Rectal smooth muscle tissue (tissue), 1 donor: Measurements from ENCODE around the gene ULBP1.
"Not testable (repeated sequence)": the region's sequence is repeated elsewhere in the genome, so short reads cannot be mapped to it uniquely, and the experiment has no call there.

ENCODE experiments used
- H3K27ac ChIP-seq: one replicate; pipeline ENCODE4 v1.7.0; 2013; ENCODE audit warnings: low read depth, low read length, inconsistent platforms
- H3K27me3 ChIP-seq: one replicate; pipeline ENCODE4 v1.7.0; 2013; ENCODE audit warnings: low read length; ENCODE audit not compliant: control insufficient read depth, insufficient read depth
- H3K36me3 ChIP-seq: one replicate; pipeline ENCODE4 v1.7.0; 2013; ENCODE audit warnings: low read length; ENCODE audit not compliant: control insufficient read depth, insufficient read depth
- H3K4me1 ChIP-seq: one replicate; pipeline ENCODE4 v1.7.0; 2013; ENCODE audit warnings: low read length; ENCODE audit not compliant: control insufficient read depth, insufficient read depth
- H3K4me3 ChIP-seq: one replicate; pipeline ENCODE4 v1.7.0; 2013; ENCODE audit warnings: low read length
- H3K9ac ChIP-seq: one replicate; pipeline ENCODE4 v1.7.0; 2013; ENCODE audit warnings: low read length

Gene ULBP1

DNA sequence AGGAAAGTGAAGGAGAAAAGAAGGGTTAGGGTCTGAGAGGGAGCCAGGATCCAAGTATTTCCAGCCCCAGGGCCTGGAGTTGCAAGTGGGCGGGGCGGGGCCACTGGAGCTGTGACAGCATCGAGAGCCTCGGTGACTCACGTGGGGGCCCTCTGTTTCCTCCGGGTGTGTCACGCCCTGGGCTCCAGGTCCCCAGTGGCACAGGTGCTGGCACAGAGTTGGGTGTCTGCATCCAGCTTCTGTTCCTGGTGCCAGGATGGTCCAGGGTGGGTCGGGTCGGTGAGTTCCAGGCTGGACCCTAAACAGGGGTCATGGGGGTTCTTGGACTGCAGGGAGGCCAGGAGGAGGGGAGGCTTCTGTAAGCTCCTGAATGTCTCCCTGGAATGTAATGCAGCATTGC is 44.8 kb downstream of the ULBP1 start:
- peaks cover 21% of the 10 kb centered on the region for H3K27me3 ChIP-seq
- no peak overlapping the region for H3K4me3 ChIP-seq
- no peak overlapping the region for H3K27ac ChIP-seq
- no peaks in the 10 kb centered on the region for H3K4me1 ChIP-seq
- no peaks in the 10 kb centered on the region for H3K36me3 ChIP-seq
- H3K9ac ChIP-seq: no peak overlapping the region

DNA sequence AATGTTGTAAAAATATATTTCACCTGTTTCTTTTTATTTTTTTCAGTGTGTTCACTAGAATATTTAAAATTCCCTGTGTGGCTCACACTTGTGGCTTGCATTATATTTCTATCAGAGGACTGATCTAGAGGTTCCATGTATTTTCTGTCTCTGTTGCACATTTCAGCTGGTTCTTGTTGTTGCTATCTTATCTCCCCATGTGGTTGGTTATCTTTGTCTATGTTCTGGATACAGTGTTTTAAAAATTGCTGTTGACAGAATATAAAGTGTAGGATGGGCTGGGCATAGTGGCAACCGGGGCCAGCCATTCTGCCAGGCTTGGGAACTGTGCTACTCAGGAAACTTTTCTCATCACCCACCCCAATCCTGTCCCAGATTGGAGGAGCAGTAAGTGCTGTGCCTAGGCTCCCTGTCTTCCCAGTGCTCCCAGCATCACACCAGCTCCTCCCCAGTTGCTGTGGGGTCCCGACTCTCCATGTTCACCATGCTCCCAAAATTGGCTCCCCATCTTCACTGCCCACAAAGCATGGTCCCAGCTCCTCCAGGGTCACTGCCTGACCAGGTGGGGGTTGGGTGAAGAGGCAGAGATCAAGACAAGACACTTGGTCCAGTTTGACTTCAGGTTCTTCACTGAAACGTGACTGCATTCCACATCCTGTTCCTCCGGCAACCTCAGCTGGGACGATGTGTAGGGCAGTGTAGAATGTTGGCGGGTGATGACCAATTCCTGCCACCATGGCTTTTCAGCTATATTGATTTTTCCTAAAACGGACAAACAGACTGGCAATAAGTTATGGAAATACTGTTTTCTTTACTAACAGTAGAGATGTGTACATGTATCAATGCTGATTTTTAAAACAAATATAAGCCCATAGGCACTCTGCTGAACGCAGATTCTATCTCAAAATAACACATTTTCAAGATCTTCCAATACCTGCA is 49.4 kb downstream of the ULBP1 start:
- H3K27me3 ChIP-seq: peaks cover 26% of the 10 kb centered on the region
- not testable (repeated sequence) for H3K4me1 ChIP-seq, H3K27ac ChIP-seq, H3K36me3 ChIP-seq, H3K9ac ChIP-seq, H3K4me3 ChIP-seq

DNA sequence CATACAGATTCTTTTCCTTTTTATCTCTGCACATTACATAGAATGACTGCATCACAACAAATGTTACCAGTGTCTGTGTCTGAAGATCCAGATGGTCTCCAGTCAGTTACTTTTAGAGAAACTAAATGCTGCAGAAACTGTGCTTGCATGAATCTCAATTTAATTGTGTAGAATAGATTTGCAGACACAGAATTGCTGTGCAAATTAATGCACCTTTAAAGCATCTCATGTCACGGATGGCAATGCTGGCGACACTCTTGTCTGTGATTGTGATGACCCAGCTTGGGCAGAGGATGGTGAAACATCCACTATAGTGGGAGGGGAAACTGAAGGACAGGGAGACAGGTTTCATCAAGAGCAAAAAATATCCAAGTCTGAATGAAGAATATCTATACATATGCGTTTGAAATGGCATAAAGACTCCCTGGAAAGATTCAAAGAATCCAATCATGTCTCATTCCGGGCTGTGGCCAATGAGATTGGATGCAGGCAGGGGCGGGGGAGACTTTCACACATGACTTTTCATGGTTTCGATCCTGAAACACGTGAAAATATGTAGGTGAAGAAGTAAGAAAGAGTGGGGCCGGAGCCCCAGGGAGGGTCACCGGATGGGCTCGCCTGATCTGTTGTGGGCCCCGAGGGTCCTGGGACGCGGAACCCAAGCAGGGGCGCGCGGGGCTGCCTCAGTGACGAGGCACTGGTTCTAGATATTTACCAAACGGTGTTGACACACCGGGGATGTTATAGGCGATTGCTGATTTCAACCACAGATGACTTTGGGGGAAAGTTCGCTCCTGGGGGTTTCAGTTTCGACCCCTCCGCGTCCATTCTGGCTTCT is 50.3 kb downstream of the ULBP1 start:
- H3K4me3 ChIP-seq: not testable (repeated sequence)
- peaks cover 30% of the 10 kb centered on the region for H3K27me3 ChIP-seq

DNA sequence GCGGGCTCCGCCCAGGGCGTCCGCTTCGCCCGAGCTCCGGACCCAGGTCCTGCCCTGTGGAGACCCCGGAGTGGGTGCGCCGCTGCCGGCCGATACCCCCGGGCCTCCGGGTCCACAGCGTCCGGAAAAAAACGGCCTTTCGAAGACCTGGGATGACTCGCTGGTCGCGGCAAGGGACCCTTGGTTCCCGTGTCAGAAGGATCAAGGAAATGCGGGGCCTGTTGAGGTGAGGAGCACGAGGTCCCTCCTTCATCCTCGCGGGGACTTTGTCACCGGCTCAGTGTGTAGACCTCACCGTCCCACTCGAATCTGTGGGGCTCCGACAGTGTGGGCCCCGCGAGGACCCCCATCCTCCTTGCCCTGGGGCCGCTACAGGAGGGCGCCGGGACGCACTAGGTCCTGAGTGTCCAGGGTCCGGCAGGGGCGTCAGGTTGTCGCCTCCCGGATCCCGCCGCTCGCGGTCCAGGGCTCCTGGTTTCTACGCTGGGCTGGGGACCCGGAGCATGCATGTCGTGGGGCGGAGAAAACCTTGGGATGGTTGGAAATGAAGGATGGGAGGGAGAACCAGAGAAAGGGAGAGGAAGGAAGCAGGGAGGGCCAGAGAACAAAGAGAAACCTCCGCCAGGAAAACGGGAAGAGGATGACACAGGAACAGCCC is 51.0 kb downstream of the ULBP1 start:
- not testable (repeated sequence) for H3K4me1 ChIP-seq, H3K9ac ChIP-seq, H3K27ac ChIP-seq, H3K4me3 ChIP-seq, H3K36me3 ChIP-seq
- peaks cover 32% of the 10 kb centered on the region for H3K27me3 ChIP-seq

More for the DNA sequence above, 50.3 kb downstream of the ULBP1 start:
- H3K4me1 ChIP-seq, H3K36me3 ChIP-seq, H3K27ac ChIP-seq, H3K9ac ChIP-seq: not testable (repeated sequence)

DNA sequence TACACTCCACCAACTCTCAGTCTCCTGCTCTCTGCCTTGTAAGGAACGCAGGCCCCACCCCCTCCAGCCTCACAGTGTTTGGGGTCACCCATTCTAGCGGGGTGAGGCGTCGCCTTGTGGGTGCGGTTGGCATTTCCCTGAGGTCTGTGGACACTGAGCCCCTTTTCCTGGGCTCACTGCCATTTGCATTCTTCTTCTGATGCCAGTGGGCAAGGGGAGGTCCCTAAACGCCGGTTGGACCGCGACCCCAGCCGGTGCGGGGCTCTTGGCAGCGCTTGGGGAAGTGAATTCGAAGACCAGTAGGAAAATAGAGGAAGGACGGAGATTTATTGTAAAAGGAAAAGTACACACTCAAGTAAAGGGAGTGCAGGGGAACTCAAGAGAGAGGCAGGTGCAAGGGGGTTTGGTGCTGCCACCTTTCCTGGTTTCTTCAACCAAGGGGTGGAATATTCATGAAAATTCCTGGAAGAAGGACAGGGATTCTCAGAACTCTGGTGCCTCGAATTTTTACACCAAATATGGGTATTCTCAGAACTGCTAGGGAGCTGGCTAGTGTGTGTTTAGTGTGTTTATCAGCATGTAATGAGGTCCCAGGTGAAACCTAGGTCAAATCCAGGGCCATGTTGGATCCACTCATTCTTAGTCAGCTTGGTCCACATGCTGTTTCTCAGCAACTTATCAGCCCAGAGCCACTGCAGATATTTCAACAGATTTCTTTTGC is 51.7 kb downstream of the ULBP1 start:
- H3K27ac ChIP-seq, H3K4me3 ChIP-seq, H3K9ac ChIP-seq, H3K36me3 ChIP-seq, H3K4me1 ChIP-seq: not testable (repeated sequence)
- H3K27me3 ChIP-seq: peaks cover 32% of the 10 kb centered on the region

DNA sequence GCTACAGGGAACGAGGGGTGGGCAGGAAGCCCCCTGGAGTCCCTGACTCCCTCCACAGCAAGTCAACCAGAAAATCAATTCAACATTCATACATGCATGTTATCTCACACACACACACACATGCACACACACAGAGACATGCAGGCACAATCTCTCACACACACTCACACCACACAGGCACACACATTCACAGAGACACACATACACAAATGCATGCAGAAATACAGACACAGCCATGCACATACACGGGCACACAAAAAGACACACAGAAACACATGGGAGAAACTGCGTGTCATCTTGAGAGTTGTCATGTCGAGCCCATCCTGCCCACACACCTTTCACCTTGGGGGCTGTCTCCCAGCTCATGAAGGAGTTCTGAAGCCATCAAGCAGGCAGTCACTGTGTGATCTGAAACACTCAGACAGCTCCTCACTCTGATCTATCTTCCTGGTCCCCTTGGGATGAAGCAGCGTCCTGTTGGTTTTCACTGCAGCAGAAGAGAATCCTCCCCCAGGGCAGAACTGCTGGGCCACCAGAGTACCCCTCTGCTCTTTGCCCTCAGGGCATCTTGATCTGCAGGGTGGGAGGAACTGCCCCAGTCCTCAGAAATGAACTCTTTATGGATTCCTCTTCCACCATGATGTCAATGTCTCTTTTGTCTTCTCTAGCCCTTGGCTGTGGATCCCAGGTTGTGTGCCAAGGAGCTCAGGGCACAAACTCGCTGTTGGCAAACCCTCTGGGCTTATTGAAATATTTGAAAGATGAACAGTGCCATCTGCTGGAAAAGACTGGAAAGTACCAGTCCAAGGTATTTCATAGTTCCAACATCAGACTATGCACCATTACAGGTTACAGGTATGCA is 52.8 kb downstream of the ULBP1 start:
- no peaks in the 10 kb centered on the region for H3K36me3 ChIP-seq
- no peak overlapping the region for H3K4me3 ChIP-seq
- H3K4me1 ChIP-seq: no peaks in the 10 kb centered on the region
- no peak overlapping the region for H3K27ac ChIP-seq
- H3K27me3 ChIP-seq: peaks cover 32% of the 10 kb centered on the region
- H3K9ac ChIP-seq: no peak overlapping the region

DNA sequence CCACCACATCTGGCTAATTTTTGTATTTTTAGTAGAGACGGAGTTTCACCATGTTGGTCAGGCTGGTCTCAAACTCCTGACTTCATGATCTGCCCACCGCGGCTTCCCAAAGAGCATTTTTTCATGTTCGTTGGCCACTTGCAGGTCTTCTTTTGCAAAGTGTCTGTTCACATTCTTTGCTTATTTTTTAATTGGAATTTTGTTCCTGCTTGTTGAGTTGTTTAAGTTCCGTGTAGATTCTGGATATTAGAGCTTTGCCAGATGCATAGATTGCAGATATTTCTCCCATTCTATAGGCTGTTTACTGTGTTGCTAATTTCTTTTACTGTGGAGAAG is 53.4 kb downstream of the ULBP1 start:
- not testable (repeated sequence) for H3K36me3 ChIP-seq, H3K4me1 ChIP-seq, H3K9ac ChIP-seq, H3K27ac ChIP-seq, H3K4me3 ChIP-seq
- peaks cover 29% of the 10 kb centered on the region for H3K27me3 ChIP-seq

DNA sequence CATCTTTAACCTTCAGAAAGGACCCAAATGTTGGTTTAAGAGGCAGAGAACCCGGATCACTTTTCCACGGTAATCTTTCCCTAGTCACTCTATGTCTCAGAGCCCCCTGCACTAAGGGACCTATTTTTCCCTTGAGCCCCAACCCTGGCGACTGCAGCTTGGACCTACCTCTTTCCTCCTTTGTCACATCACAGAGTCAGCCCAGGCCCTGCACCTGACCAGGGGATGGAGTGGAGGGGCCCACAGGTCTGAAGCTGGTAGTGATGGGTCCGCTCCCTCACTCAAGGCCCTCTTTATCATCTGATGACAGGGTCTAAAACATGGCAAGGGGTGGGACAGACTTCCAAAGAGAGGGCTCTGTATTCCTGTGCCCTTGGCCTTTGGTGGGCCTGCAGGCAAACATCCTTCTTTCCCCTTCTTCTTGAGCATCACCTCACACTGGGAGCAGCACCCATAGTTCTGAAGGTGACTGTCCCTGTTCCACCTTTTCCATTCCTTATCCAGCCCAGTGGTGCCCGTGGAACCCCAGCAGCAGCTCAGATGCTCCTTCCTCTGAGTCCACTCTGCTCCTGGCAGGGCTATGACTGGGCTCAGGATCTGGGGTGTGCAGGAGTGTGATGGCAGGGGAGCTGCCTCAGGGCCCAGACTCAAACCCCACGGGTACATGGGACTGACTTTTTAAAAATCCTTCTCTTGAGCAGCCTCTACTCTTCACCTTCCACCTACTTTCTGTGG is 55.3 kb downstream of the ULBP1 start:
- Histone ChIP-seq H3K27ac (no peak overlapping the region), H3K36me3 (no peaks in the 10 kb centered on the region), H3K9ac (no peak overlapping the region), H3K4me1 (no peaks in the 10 kb centered on the region), H3K4me3 (no peak overlapping the region), H3K27me3 (peaks cover 23% of the 10 kb centered on the region)

DNA sequence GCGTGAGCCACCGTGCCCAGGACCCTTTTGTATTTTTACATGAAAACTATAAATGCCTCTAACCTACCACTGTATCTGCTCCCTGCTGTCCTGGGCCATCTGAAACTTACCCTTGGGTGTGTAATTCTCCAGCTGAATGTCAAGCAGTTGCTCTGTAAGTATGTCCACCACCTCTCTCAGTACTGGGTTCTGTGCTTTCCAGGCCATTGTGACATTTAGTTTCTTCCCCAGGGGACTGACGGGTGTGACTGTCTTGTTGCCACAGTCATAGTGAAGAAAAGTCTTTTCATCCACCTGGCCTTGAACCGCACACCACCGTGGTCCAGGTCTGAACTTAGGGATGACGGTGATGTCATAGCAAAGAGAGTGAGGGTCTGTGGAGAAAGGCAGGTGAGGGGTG is 58.1 kb downstream of the ULBP1 start:
- not testable (repeated sequence) for H3K9ac ChIP-seq, H3K27ac ChIP-seq, H3K36me3 ChIP-seq, H3K4me1 ChIP-seq, H3K4me3 ChIP-seq
- peaks cover 21% of the 10 kb centered on the region for H3K27me3 ChIP-seq
